PC-3 (cell line): ENCODE measurements around the gene CHD6. TPM values are rescaled to one million over a fixed set of nuclear protein-coding genes. Genes with fewer than 3 reads are reported as not detected.

ENCODE experiments used
- ATAC-seq: fragments of 200-7000 bp; cut with Tn5 transposase; 2 replicates; pipeline ENCODE4 v1.9.1; 2020; ENCODE audit warnings: mild to moderate bottlenecking, moderate library complexity
- BruUV-seq: library from RNA; stranded (reverse); fragments of 400-500 nt; replicated peaks from 2 replicates; lab custom pipeline; 2021; lab: Mats Ljungman, UMichigan
- CTCF ChIA-PET: fragments of 300-600 bp; sonication (Branson Sonifier 250); formaldehyde crosslinking; loops from one replicate; lab custom pipeline; 2022; ENCODE audit warnings: antibody characterized with exemption; lab: Charles Lee
- POLR2A ChIA-PET: fragments of 300-600 bp; sonication (Branson Sonifier 250); formaldehyde crosslinking; loops from one replicate; lab custom pipeline; 2022; ENCODE audit warnings: antibody characterized with exemption; ENCODE audit not compliant: unreplicated experiment; lab: Charles Lee
- DNase-seq: peaks from one replicate; pipeline ENCODE4 v3.0.0-alpha.2; 2015
- H2AFZ ChIP-seq: fragments of 300-600 bp; sonication (generic); 2 replicates; pipeline ENCODE4 v1.6.0; 2016; ENCODE audit warnings: antibody characterized with exemption, low read length
- H3F3A ChIP-seq: fragments of 300-600 bp; sonication (generic); one replicate; pipeline ENCODE4 v1.6.0; 2017; ENCODE audit warnings: antibody characterized with exemption, low read length, control low read depth, mild to moderate bottlenecking; ENCODE audit not compliant: unreplicated experiment
- H3K27ac ChIP-seq: fragments of 300-600 bp; sonication (generic); 2 replicates; pipeline ENCODE4 v1.5.1; 2016; ENCODE audit warnings: mild to moderate bottlenecking, low read length
- H3K27me3 ChIP-seq: fragments of 300-600 bp; sonication (generic); 2 replicates; pipeline ENCODE4 v1.6.1; 2016; ENCODE audit warnings: low read length, mixed read lengths
- H3K36me3 ChIP-seq: fragments of 300-600 bp; sonication (generic); 2 replicates; pipeline ENCODE4 v1.6.1; 2016; ENCODE audit warnings: low read depth, mixed run types, low read length, mixed read lengths
- H3K4me1 ChIP-seq: fragments of 300-600 bp; sonication (generic); 2 replicates; pipeline ENCODE4 v1.5.1; 2016; ENCODE audit warnings: low read length; ENCODE audit not compliant: insufficient read depth
- H3K4me2 ChIP-seq: fragments of 300-600 bp; sonication (generic); 2 replicates; pipeline ENCODE4 v1.6.0; 2016; ENCODE audit warnings: low read length
- H3K4me3 ChIP-seq: fragments of 300-600 bp; sonication (generic); 2 replicates; pipeline ENCODE4 v1.5.1; 2016; ENCODE audit warnings: mild to moderate bottlenecking, low read length, mixed read lengths
- H3K79me2 ChIP-seq: fragments of 300-600 bp; sonication (generic); 2 replicates; pipeline ENCODE4 v1.6.1; 2017; ENCODE audit warnings: low read length, mixed read lengths
- H3K9ac ChIP-seq: fragments of 300-600 bp; sonication (generic); 2 replicates; pipeline ENCODE4 v1.6.0; 2016; ENCODE audit warnings: mild to moderate bottlenecking, low read length
- H3K9me2 ChIP-seq: fragments of 300-600 bp; sonication (generic); replicated peaks from 2 replicates; pipeline ENCODE4 v1.6.1; 2016; ENCODE audit warnings: mixed run types, low read length, mixed read lengths
- H3K9me3 ChIP-seq: fragments of 300-600 bp; sonication (generic); 2 replicates; pipeline ENCODE4 v1.6.1; 2016; ENCODE audit warnings: low read length, mixed read lengths
- H4K20me1 ChIP-seq: fragments of 300-600 bp; sonication (generic); 2 replicates; pipeline ENCODE4 v1.6.1; 2016; ENCODE audit warnings: low read length, mixed read lengths
- CTCF ChIP-seq: fragments of 300-600 bp; sonication (generic); conservative IDR thresholded peaks from 2 replicates; pipeline ENCODE4 v1.5.1; 2017; ENCODE audit warnings: antibody characterized with exemption, low read depth, mild to moderate bottlenecking, low read length
- EZH2 ChIP-seq: fragments of 300-600 bp; sonication (generic); IDR thresholded peaks from one replicate; pipeline ENCODE4 v1.6.1; 2017; ENCODE audit warnings: antibody characterized with exemption, mild to moderate bottlenecking, low read length; ENCODE audit not compliant: unreplicated experiment
- EZH2phosphoT487 ChIP-seq: fragments of 300-600 bp; sonication (generic); IDR thresholded peaks from 2 replicates; pipeline ENCODE4 v1.6.1; 2018; ENCODE audit warnings: mild to moderate bottlenecking, antibody characterized with exemption, low read length, borderline replicate concordance
- intact Hi-C: fragments of 100-400 bp; cut with micrococcal nuclease; formaldehyde crosslinking; loops from 2 replicates; pipeline ENCODE4 v1.9.0; 2023
- total RNA-seq: library from RNA; depleted of rRNA; stranded (reverse); fragments of >200 nt; gene quantifications from 2 replicates; pipeline ENCODE4 v1.2.3, GENCODE V29; 2014

CHD6 gene
- total RNA-seq, 1 experiment from 2014 or later, result 19.5 TPM

DNA sequence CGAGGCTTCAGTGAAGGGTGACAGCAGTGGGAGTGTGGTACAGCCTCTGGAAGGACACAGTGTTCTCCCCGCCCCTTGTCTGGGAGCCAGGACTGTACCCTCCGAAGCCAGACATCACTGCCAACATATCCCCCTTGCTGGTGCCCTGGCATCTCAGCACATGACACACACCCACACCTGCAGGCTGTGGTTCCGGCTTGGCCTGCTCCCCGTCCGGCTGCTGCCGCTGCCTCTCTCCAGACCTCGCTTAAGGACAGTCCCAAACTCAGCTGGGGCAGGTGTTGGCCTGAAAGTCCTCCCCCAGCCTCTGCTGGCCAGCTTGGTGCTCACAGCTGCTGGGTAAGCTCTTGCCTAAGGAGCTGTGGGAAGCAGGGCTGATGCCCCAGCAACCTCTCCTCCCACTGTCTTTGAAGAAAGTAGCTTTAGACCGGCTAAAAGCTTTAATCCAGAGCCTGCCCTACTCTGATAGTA, 258.6 kb downstream of the CHD6 start:
- no peaks in the 10 kb centered on the region for H3K9me3 ChIP-seq
- CTCF ChIA-PET, result no interaction called here
- no peak overlapping the region for H3K4me2 ChIP-seq
- no peaks in the 10 kb centered on the region for H3K9me2 ChIP-seq
- H4K20me1 ChIP-seq, result no peaks in the 10 kb centered on the region
- ATAC-seq, result no peak
- H3K36me3 ChIP-seq, result peaks cover 8% of the 10 kb centered on the region; the same call in 1 of the 2 replicates
- no peaks in the 10 kb centered on the region for H3F3A ChIP-seq
- TF ChIP-seq EZH2phosphoT487 (no peak), EZH2 (no peak), CTCF (no peak)
- POLR2A ChIA-PET, result no interaction called here
- H3K4me1 ChIP-seq, result no peaks in the 10 kb centered on the region
- H3K79me2 ChIP-seq, result no peaks in the 10 kb centered on the region
- no peak overlapping the region for H2AFZ ChIP-seq
- 0 out of 2 replicates have a peak, but pooled peaks cover 7% of the 10 kb centered on the region for H3K27me3 ChIP-seq
- BruUV-seq, result TSS peak; percentile 14
- H3K27ac ChIP-seq, result no peak overlapping the region
- H3K9ac ChIP-seq, result no peak overlapping the region
- no peak overlapping the region for H3K4me3 ChIP-seq
- intact Hi-C loops, result no loop called here
- DNase-seq, result no peak

GRCh38 chr20:41358717-41359116, 259.5 kb downstream of the CHD6 start:
- Histone ChIP-seq H3K27ac (no peak overlapping the region), H3K9ac (no peak overlapping the region), H3K4me3 (no peak overlapping the region), H3F3A (no peaks in the 10 kb centered on the region), H3K4me2 (no peak overlapping the region), H4K20me1 (no peaks in the 10 kb centered on the region), H3K9me3 (no peaks in the 10 kb centered on the region), H3K27me3 (no peaks in the 10 kb centered on the region), H3K9me2 (no peaks in the 10 kb centered on the region), H3K79me2 (no peaks in the 10 kb centered on the region), H3K36me3 (peaks cover 8% of the 10 kb centered on the region; the same call in 1 of the 2 replicates), H2AFZ (no peak overlapping the region), H3K4me1 (no peaks in the 10 kb centered on the region)
- intact Hi-C loops, result no loop called here
- DNase-seq (no peak), ATAC-seq (no peak)
- CTCF ChIA-PET, result no interaction called here
- BruUV-seq, result no TSS peak
- POLR2A ChIA-PET, result no interaction called here
- TF ChIP-seq EZH2phosphoT487 (no peak), CTCF (no peak), EZH2 (no peak)

- peaks cover 8% of the 10 kb centered on the region; the same call in 1 of the 2 replicates for H3K36me3 ChIP-seq
- TF ChIP-seq CTCF (no peak), EZH2 (no peak), EZH2phosphoT487 (no peak)
- intact Hi-C loops, result no loop called here
- no peak overlapping the region for H3K4me2 ChIP-seq
- no peaks in the 10 kb centered on the region for H3K9me2 ChIP-seq
- no peaks in the 10 kb centered on the region for H3F3A ChIP-seq
- BruUV-seq, result no TSS peak
- H3K27me3 ChIP-seq, result no peaks in the 10 kb centered on the region
- H3K4me1 ChIP-seq, result no peaks in the 10 kb centered on the region
- no peak overlapping the region for H3K9ac ChIP-seq
- H4K20me1 ChIP-seq, result no peaks in the 10 kb centered on the region
- ChIA-PET CTCF (no interaction called here), POLR2A (no interaction called here)
- no peak overlapping the region for H3K27ac ChIP-seq
- ATAC-seq (no peak), DNase-seq (no peak)
- H3K4me3 ChIP-seq, result no peak overlapping the region
- H3K79me2 ChIP-seq, result no peaks in the 10 kb centered on the region
- H3K9me3 ChIP-seq, result no peaks in the 10 kb centered on the region
- no peak overlapping the region for H2AFZ ChIP-seq
Observed at GRCh38 chr20:41358230-41358629, 259.9 kb downstream of the CHD6 start.
